Panc1 (cell line): ENCODE data around the gene CRTC1. TPM values are rescaled to one million over a fixed set of nuclear protein-coding genes. Genes with fewer than 3 reads are reported as not detected.

Experiments used
- ATAC-seq: fragments of 200-7000 bp; cut with Tn5 transposase; 2 replicates; pipeline ENCODE4 v1.9.1; 2020; ENCODE audit warnings: mild to moderate bottlenecking, moderate library complexity
- BruUV-seq: library from RNA; stranded (reverse); fragments of 400-500 nt; replicated peaks from 2 replicates; lab custom pipeline; 2021; lab: Mats Ljungman, UMichigan
- CTCF ChIA-PET: fragments of 300-600 bp; sonication (Branson Sonifier 250); formaldehyde crosslinking; loops from one replicate; lab custom pipeline; 2022; ENCODE audit warnings: antibody characterized with exemption; lab: Charles Lee
- POLR2A ChIA-PET: fragments of 300-600 bp; sonication (Branson Sonifier 250); formaldehyde crosslinking; loops from one replicate; lab custom pipeline; 2022; ENCODE audit warnings: antibody characterized with exemption; lab: Charles Lee
- DNase-seq: peaks from one replicate; pipeline ENCODE4 v3.0.0-alpha.2; 2010; ENCODE audit warnings: low read depth, low spot score
- H3K27ac ChIP-seq: 2 replicates; pipeline ENCODE4 v1.5.1; 2011; ENCODE audit warnings: mild to moderate bottlenecking, low read length, inconsistent platforms
- H3K27me3 ChIP-seq: fragments of 200-500 bp; sonication (Bioruptor generic); 2 replicates; pipeline ENCODE4 v1.6.0; 2014; ENCODE audit warnings: low read length, inconsistent platforms; ENCODE audit not compliant: control insufficient read depth, insufficient read depth
- H3K36me3 ChIP-seq: fragments of 200-500 bp; sonication (Bioruptor generic); 2 replicates; pipeline ENCODE4 v1.5.1; 2014; ENCODE audit warnings: inconsistent platforms, mild to moderate bottlenecking, low read length, moderate library complexity; ENCODE audit not compliant: control insufficient read depth, insufficient read depth
- H3K4me1 ChIP-seq: 2 replicates; pipeline ENCODE4 v1.5.1; 2011; ENCODE audit warnings: inconsistent platforms, mild to moderate bottlenecking, low read length, moderate library complexity; ENCODE audit not compliant: control insufficient read depth, insufficient read depth
- H3K4me3 ChIP-seq, 2 experiments: 2 replicates each; pipeline ENCODE4 v1.5.1; 2011 to 2012; ENCODE audit warnings: low read depth in 2 of 2, low read length in 2 of 2, mild to moderate bottlenecking in 2 of 2, inconsistent platforms in 1 of 2, moderate library complexity in 1 of 2
- H3K9me3 ChIP-seq: fragments of 200-500 bp; sonication (Bioruptor generic); 2 replicates; pipeline ENCODE4 v1.5.1; 2014; ENCODE audit warnings: low read depth, mild to moderate bottlenecking, inconsistent platforms, low read length, moderate library complexity; ENCODE audit not compliant: control insufficient read depth, insufficient read depth
- CTCF ChIP-seq: fragments of 450-650 bp; IDR thresholded peaks from 2 replicates; pipeline ENCODE4 v1.5.1; 2017; ENCODE audit warnings: mild to moderate bottlenecking
- POLR2AphosphoS5 ChIP-seq: IDR thresholded peaks from 2 replicates; pipeline ENCODE4 v1.6.1; 2012; ENCODE audit warnings: mild to moderate bottlenecking, low read depth, low read length, moderate library complexity
- SIN3A ChIP-seq: IDR thresholded peaks from 2 replicates; pipeline ENCODE4 v1.6.1; 2012; ENCODE audit warnings: low read depth, mild to moderate bottlenecking, low read length, moderate library complexity, borderline replicate concordance; ENCODE audit not compliant: insufficient read depth
- TCF7L2 ChIP-seq: IDR thresholded peaks from 2 replicates; pipeline ENCODE4 v1.6.1; 2011; ENCODE audit warnings: mild to moderate bottlenecking, low read depth, low read length, inconsistent platforms
- in situ Hi-C: cut with HindIII; loops from 2 replicates; pipeline ENCODE4 v1.10.0; 2016; ENCODE audit warnings: low sequenced_read_pairs, low pct_unique_long_range_greater_than_20kb
- intact Hi-C: fragments of 100-400 bp; cut with micrococcal nuclease; formaldehyde crosslinking; loops from one replicate; pipeline ENCODE4 v1.10.0; 2022; ENCODE audit not compliant: unreplicated experiment
- total RNA-seq: library from RNA; stranded (reverse); gene quantifications from one replicate; pipeline ENCODE4 v1.2.1, GENCODE V29; 2021; ENCODE audit not compliant: unreplicated experiment
- TF ChIP-seq, protein P1 (sequence below), 2 experiments: IDR thresholded peaks; 2 replicates each; pipeline ENCODE4 v1.6.1; 2011 to 2012; ENCODE audit warnings: low read depth in 2 of 2, control low read depth in 1 of 2, low read length in 1 of 2, mild to moderate bottlenecking in 1 of 2, moderate library complexity in 1 of 2; ENCODE audit not compliant: insufficient read depth in 1 of 2

Gene CRTC1
- total RNA-seq, 1 experiment from 2014 or later: 18.2 TPM

GRCh38 chr19:18749362-18750231 lies 66.1 kb downstream of the CRTC1 start:
- no peak for ATAC-seq
- no peaks in the 10 kb centered on the region for H3K36me3 ChIP-seq
- no peak for DNase-seq
- no peak overlapping the region for H3K4me3 ChIP-seq
- H3K4me1 ChIP-seq: no peaks in the 10 kb centered on the region
- TF ChIP-seq TCF7L2 (no peak), CTCF (no peak), SIN3A (no peak), POLR2AphosphoS5 (no peak)
- TF ChIP-seq, protein P1, sequence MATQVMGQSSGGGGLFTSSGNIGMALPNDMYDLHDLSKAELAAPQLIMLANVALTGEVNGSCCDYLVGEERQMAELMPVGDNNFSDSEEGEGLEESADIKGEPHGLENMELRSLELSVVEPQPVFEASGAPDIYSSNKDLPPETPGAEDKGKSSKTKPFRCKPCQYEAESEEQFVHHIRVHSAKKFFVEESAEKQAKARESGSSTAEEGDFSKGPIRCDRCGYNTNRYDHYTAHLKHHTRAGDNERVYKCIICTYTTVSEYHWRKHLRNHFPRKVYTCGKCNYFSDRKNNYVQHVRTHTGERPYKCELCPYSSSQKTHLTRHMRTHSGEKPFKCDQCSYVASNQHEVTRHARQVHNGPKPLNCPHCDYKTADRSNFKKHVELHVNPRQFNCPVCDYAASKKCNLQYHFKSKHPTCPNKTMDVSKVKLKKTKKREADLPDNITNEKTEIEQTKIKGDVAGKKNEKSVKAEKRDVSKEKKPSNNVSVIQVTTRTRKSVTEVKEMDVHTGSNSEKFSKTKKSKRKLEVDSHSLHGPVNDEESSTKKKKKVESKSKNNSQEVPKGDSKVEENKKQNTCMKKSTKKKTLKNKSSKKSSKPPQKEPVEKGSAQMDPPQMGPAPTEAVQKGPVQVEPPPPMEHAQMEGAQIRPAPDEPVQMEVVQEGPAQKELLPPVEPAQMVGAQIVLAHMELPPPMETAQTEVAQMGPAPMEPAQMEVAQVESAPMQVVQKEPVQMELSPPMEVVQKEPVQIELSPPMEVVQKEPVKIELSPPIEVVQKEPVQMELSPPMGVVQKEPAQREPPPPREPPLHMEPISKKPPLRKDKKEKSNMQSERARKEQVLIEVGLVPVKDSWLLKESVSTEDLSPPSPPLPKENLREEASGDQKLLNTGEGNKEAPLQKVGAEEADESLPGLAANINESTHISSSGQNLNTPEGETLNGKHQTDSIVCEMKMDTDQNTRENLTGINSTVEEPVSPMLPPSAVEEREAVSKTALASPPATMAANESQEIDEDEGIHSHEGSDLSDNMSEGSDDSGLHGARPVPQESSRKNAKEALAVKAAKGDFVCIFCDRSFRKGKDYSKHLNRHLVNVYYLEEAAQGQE (IDR thresholded peaks at IDR 0.05; ENCODE audit: insufficient read depth in 1 of 2, low read depth in 2 of 2, low read length in 1 of 2): no peak
- in situ Hi-C loops: no loop called here
- H3K27ac ChIP-seq: no peak overlapping the region
- no TSS peak for BruUV-seq
- H3K27me3 ChIP-seq: no peaks in the 10 kb centered on the region
- intact Hi-C loops: no loop called here
- POLR2A ChIA-PET: no interaction called here
- CTCF ChIA-PET: interaction anchor here (0.7 kb wide), 1 partner anchor 78 kb away, joined by 4 read pairs; no protein-coding TSS in a partner anchor
- H3K9me3 ChIP-seq: no peaks in the 10 kb centered on the region

- no peaks in the 10 kb centered on the region for H3K36me3 ChIP-seq
- H3K27ac ChIP-seq: no peak overlapping the region
- no peaks in the 10 kb centered on the region for H3K4me1 ChIP-seq
- in situ Hi-C loops (no loop called here), intact Hi-C loops (no loop called here)
- no peak for DNase-seq
- TF ChIP-seq SIN3A (no peak), TCF7L2 (no peak), CTCF (no peak), POLR2AphosphoS5 (no peak)
- TF ChIP-seq, protein P1 (IDR thresholded peaks at IDR 0.05; ENCODE audit: insufficient read depth in 1 of 2, low read depth in 2 of 2, low read length in 1 of 2): no peak
- no TSS peak for BruUV-seq
- ATAC-seq: no peak; the same call in 1 of the 2 replicates
- H3K9me3 ChIP-seq: no peaks in the 10 kb centered on the region
- H3K4me3 ChIP-seq: no peak overlapping the region
- ChIA-PET POLR2A (no interaction called here), CTCF (interaction anchor here (0.7 kb wide), 1 partner anchor 79 kb away, joined by 4 read pairs; no protein-coding TSS in a partner anchor)
- no peaks in the 10 kb centered on the region for H3K27me3 ChIP-seq
Observed at GRCh38 chr19:18750295-18750970, 67.0 kb downstream of the CRTC1 start.
